Activated naive CD8-positive, alpha-beta T cell treated with anti-CD3 and anti-CD28 coated beads, Interleukin-2, amount 50 U/mL, for 24 hours (primary cell): Measurements from ENCODE around the gene CATSPERB.
"Not testable (repeated sequence)": the region's sequence is repeated elsewhere in the genome, so short reads cannot be mapped to it uniquely, and the experiment has no call there.

Source experiments
- ATAC-seq: fragments of 150-1000 bp; cut with Tn5 transposase; one replicate; pipeline ENCODE4 v1.10.0; 2021
- DNase-seq: peaks from one replicate; pipeline ENCODE4 v3.0.0; 2021
- H3K27ac Mint-ChIP-seq: one replicate; pipeline ENCODE4 v1.8.0; 2021; ENCODE audit warnings: mild to moderate bottlenecking, mixed read lengths
- H3K27me3 Mint-ChIP-seq: one replicate; pipeline ENCODE4 v1.8.0; 2021; ENCODE audit warnings: mixed read lengths
- H3K36me3 Mint-ChIP-seq: one replicate; pipeline ENCODE4 v1.8.0; 2021; ENCODE audit warnings: low read depth, mixed read lengths
- H3K4me1 Mint-ChIP-seq: one replicate; pipeline ENCODE4 v1.8.0; 2021; ENCODE audit warnings: mixed read lengths
- H3K4me3 Mint-ChIP-seq: one replicate; pipeline ENCODE4 v1.8.0; 2021; ENCODE audit warnings: mild to moderate bottlenecking, moderate library complexity, mixed read lengths
- H3K9me3 Mint-ChIP-seq: one replicate; pipeline ENCODE4 v1.8.0; 2021; ENCODE audit warnings: mixed read lengths

The CATSPERB gene

GRCh38 chr14:91599994-91600393 is 131.9 kb downstream of the CATSPERB start:
- DNase-seq: no peak
- ATAC-seq: no peak

GRCh38 chr14:91595736-91596135 is 136.2 kb downstream of the CATSPERB start:
- H3K4me3 Mint-ChIP-seq: no peak overlapping the region
- ATAC-seq (no peak), DNase-seq (no peak)
- H3K27me3 Mint-ChIP-seq: no peaks in the 10 kb centered on the region
- no peak overlapping the region for H3K27ac Mint-ChIP-seq
- peaks cover 7% of the 10 kb centered on the region for H3K36me3 Mint-ChIP-seq
- peaks cover 19% of the 10 kb centered on the region for H3K9me3 Mint-ChIP-seq
- no peaks in the 10 kb centered on the region for H3K4me1 Mint-ChIP-seq

More at GRCh38 chr14:91599994-91600393, 131.9 kb downstream of the CATSPERB start:
- H3K4me3 Mint-ChIP-seq: no peak overlapping the region
- H3K4me1 Mint-ChIP-seq: no peaks in the 10 kb centered on the region
- no peaks in the 10 kb centered on the region for H3K27me3 Mint-ChIP-seq
- peaks cover 7% of the 10 kb centered on the region for H3K36me3 Mint-ChIP-seq
- no peak overlapping the region for H3K27ac Mint-ChIP-seq
- peaks cover 11% of the 10 kb centered on the region for H3K9me3 Mint-ChIP-seq

GRCh38 chr14:91593957-91594356 is 137.9 kb downstream of the CATSPERB start:
- not testable (repeated sequence) for H3K4me1 Mint-ChIP-seq, H3K27ac Mint-ChIP-seq, H3K36me3 Mint-ChIP-seq, H3K27me3 Mint-ChIP-seq, ATAC-seq, DNase-seq, H3K4me3 Mint-ChIP-seq
- peaks cover 19% of the 10 kb centered on the region for H3K9me3 Mint-ChIP-seq

- Mint-ChIP-seq H3K27ac (no peak overlapping the region), H3K27me3 (no peaks in the 10 kb centered on the region), H3K4me3 (no peak overlapping the region), H3K9me3 (peaks cover 18% of the 10 kb centered on the region), H3K36me3 (peaks cover 5% of the 10 kb centered on the region), H3K4me1 (peaks cover 3% of the 10 kb centered on the region)
- ATAC-seq: no peak
- no peak for DNase-seq
These were observed 145.5 kb downstream of the CATSPERB start for GRCh38 chr14:91586410-91586809.

GRCh38 chr14:91585856-91586255 is 146.0 kb downstream of the CATSPERB start:
- Mint-ChIP-seq H3K27me3 (no peaks in the 10 kb centered on the region), H3K27ac (no peak overlapping the region), H3K9me3 (peaks cover 18% of the 10 kb centered on the region), H3K36me3 (peaks cover 5% of the 10 kb centered on the region), H3K4me3 (no peak overlapping the region), H3K4me1 (peaks cover 3% of the 10 kb centered on the region)
- ATAC-seq (no peak), DNase-seq (no peak)

- Mint-ChIP-seq H3K9me3 (peaks cover 18% of the 10 kb centered on the region), H3K4me3 (no peak overlapping the region), H3K36me3 (peaks cover 5% of the 10 kb centered on the region), H3K27me3 (no peaks in the 10 kb centered on the region), H3K4me1 (peaks cover 3% of the 10 kb centered on the region), H3K27ac (no peak overlapping the region)
- ATAC-seq: no peak
- DNase-seq: no peak
These were observed 149.1 kb downstream of the CATSPERB start for GRCh38 chr14:91582761-91583160.

- Mint-ChIP-seq H3K36me3 (peaks cover 5% of the 10 kb centered on the region), H3K27me3 (no peaks in the 10 kb centered on the region)
These were observed 150.9 kb downstream of the CATSPERB start for GRCh38 chr14:91580876-91581577.

GRCh38 chr14:91577632-91578233 is 154.2 kb downstream of the CATSPERB start:
- no peak overlapping the region for H3K27ac Mint-ChIP-seq
- peaks cover 18% of the 10 kb centered on the region for H3K27me3 Mint-ChIP-seq
- ATAC-seq (no peak), DNase-seq (no peak)
- H3K36me3 Mint-ChIP-seq: no peaks in the 10 kb centered on the region
- no peak overlapping the region for H3K4me3 Mint-ChIP-seq
- peaks cover 18% of the 10 kb centered on the region for H3K4me1 Mint-ChIP-seq
- peaks cover 4% of the 10 kb centered on the region for H3K9me3 Mint-ChIP-seq

More at GRCh38 chr14:91580876-91581577, 150.9 kb downstream of the CATSPERB start:
- Mint-ChIP-seq H3K9me3 (peaks cover 18% of the 10 kb centered on the region), H3K4me3 (no peak overlapping the region), H3K27ac (no peak overlapping the region), H3K4me1 (peaks cover 3% of the 10 kb centered on the region)
- DNase-seq: no peak
- no peak for ATAC-seq

- H3K36me3 Mint-ChIP-seq: no peaks in the 10 kb centered on the region
- peaks cover 4% of the 10 kb centered on the region for H3K9me3 Mint-ChIP-seq
- H3K27me3 Mint-ChIP-seq: peaks cover 21% of the 10 kb centered on the region
- no peak overlapping the region for H3K27ac Mint-ChIP-seq
- no peak overlapping the region for H3K4me3 Mint-ChIP-seq
- H3K4me1 Mint-ChIP-seq: peaks cover 15% of the 10 kb centered on the region
- ATAC-seq: no peak
- no peak for DNase-seq
These were observed 156.2 kb downstream of the CATSPERB start for GRCh38 chr14:91575469-91576208.

- H3K4me1 Mint-ChIP-seq: peaks cover 15% of the 10 kb centered on the region
- no peaks in the 10 kb centered on the region for H3K36me3 Mint-ChIP-seq
- DNase-seq: peak; percentile 91
- ATAC-seq: peak; percentile 93
- H3K4me3 Mint-ChIP-seq: peak overlapping the region; percentile 78
- H3K27me3 Mint-ChIP-seq: peaks cover 21% of the 10 kb centered on the region
- peaks cover 4% of the 10 kb centered on the region for H3K9me3 Mint-ChIP-seq
- peak overlapping the region; percentile 55 for H3K27ac Mint-ChIP-seq
These were observed 157.7 kb downstream of the CATSPERB start for GRCh38 chr14:91573894-91574837.

GRCh38 chr14:91573528-91573893 is 158.4 kb downstream of the CATSPERB start:
- H3K27ac Mint-ChIP-seq: no peak overlapping the region
- no peak for ATAC-seq

GRCh38 chr14:91570021-91570420 is 161.9 kb downstream of the CATSPERB start:
- Mint-ChIP-seq H3K36me3 (no peaks in the 10 kb centered on the region), H3K4me3 (no peak overlapping the region), H3K27me3 (peaks cover 19% of the 10 kb centered on the region), H3K27ac (no peak overlapping the region), H3K4me1 (peaks cover 15% of the 10 kb centered on the region), H3K9me3 (no peaks in the 10 kb centered on the region)
- DNase-seq (no peak), ATAC-seq (no peak)

More at GRCh38 chr14:91573528-91573893, 158.4 kb downstream of the CATSPERB start:
- H3K4me3 Mint-ChIP-seq: peak overlapping the region; percentile 59
- peaks cover 15% of the 10 kb centered on the region for H3K4me1 Mint-ChIP-seq
- H3K27me3 Mint-ChIP-seq: peaks cover 21% of the 10 kb centered on the region
- DNase-seq: no peak
- H3K9me3 Mint-ChIP-seq: peaks cover 4% of the 10 kb centered on the region
- no peaks in the 10 kb centered on the region for H3K36me3 Mint-ChIP-seq

- DNase-seq (no peak), ATAC-seq (no peak)
- Mint-ChIP-seq H3K4me1 (peaks cover 7% of the 10 kb centered on the region), H3K36me3 (no peaks in the 10 kb centered on the region), H3K4me3 (no peak overlapping the region), H3K9me3 (no peaks in the 10 kb centered on the region), H3K27ac (no peak overlapping the region), H3K27me3 (peaks cover 13% of the 10 kb centered on the region)
These were observed 162.6 kb downstream of the CATSPERB start for GRCh38 chr14:91569301-91569700.

GRCh38 chr14:91568626-91569025 is 163.3 kb downstream of the CATSPERB start:
- Mint-ChIP-seq H3K27ac (no peak overlapping the region), H3K4me1 (peaks cover 6% of the 10 kb centered on the region), H3K36me3 (no peaks in the 10 kb centered on the region), H3K4me3 (no peak overlapping the region), H3K27me3 (peaks cover 17% of the 10 kb centered on the region), H3K9me3 (no peaks in the 10 kb centered on the region)
- no peak for ATAC-seq
- DNase-seq: no peak
